HG02938 (cell line): Measurements from ENCODE around the gene SPAG17.

Experiments used
- ATAC-seq: cut with Tn5 transposase; IDR thresholded peaks from one replicate; pipeline ENCODE4 v1.9.1; 2021; ENCODE audit warnings: mild to moderate bottlenecking, moderate library complexity; ENCODE audit not compliant: unreplicated experiment

SPAG17 gene

DNA sequence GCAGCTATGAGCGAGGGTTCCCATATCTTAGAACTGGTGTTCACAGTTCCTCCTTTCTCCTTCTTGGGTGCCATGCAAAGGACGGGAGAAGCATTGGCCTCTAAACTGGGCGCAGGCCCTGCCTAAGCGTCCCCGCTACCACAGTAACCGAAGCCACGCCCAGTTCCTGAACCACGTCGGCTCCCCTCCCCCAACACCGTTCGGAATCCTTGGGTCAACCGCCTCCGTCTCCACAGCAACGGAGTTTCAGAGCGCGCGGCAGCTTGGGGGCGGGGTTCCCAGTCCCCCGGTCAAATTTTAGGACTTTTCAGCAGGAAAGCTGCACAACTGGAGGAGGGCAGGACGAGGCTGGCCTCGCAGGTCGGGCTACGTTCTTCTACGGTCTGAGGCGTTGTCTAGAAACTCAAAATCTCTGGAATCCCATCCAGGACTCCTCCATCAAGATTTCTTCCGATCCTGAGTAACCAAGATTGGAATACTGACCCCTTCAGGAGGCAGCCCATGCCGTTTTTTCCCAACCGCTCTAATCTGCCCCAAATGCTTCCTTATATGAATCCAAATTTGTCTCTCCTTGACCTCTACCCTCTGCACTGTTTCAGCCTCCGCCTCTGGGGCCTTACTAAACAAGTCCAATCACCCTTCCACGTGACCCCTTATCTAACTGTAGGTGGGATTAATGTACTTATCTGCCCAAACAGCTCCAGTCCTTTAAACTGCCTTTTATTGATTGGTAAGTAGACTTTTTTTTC lies at the start of gene SPAG17:
TSS of gene SPAG17 (minus strand) at position 145 of the 749 bp plus-strand sequence. CDS start at position 74, 71 bp downstream.
- ATAC-seq: no peak

DNA sequence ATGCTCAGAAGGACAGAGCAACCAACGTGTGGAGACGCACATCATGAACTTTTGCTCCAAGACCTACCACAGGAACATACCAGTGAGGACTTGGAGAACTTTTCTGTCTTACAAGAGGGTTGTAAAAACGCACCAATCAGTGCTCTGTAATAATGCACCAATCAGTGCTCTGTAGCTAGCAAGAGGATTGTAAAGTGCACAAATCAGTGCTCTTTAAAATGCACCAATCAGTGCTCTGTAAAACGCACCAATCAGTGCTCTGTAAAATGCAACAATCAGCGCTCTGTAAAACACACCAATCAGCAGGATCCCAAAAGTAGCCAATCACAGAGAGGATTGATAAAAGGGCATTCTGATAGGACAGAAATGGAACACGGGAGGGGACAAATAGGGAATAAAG lies 40.4 kb upstream of the SPAG17 start:
- no peak for ATAC-seq

DNA sequence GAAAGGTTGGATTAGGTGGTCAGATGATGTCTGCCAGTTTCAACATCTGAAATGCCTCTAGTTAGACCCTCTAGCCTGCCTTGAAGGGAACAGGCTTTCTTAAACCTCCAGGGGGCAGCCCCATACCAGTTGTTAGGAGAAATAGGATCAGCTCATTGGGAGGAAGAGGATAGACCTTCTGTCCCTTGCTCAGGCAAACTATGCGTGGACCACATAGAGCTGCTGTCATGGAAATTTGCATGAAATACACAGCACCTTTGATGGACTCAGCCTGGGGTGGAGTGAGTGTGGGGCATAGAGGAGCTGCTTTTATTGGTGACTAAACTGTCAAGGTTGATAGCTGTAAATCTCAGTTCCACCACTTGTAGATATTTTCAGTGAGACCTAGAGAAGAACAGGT lies 38.4 kb upstream of the SPAG17 start:
- no peak for ATAC-seq

GRCh38 chr1:118219438-118219837 lies 34.4 kb upstream of the SPAG17 start:
- ATAC-seq: no peak

GRCh38 chr1:118217141-118217838 lies 32.3 kb upstream of the SPAG17 start:
- ATAC-seq: no peak

- no peak for ATAC-seq
Observed at GRCh38 chr1:118214866-118215265, 29.8 kb upstream of the SPAG17 start.

GRCh38 chr1:118210723-118211110 lies 25.7 kb upstream of the SPAG17 start:
- no peak for ATAC-seq

GRCh38 chr1:118210051-118210722 lies 25.2 kb upstream of the SPAG17 start:
- ATAC-seq: no peak

- no peak for ATAC-seq
Observed at GRCh38 chr1:118209648-118210047, 24.6 kb upstream of the SPAG17 start.

DNA sequence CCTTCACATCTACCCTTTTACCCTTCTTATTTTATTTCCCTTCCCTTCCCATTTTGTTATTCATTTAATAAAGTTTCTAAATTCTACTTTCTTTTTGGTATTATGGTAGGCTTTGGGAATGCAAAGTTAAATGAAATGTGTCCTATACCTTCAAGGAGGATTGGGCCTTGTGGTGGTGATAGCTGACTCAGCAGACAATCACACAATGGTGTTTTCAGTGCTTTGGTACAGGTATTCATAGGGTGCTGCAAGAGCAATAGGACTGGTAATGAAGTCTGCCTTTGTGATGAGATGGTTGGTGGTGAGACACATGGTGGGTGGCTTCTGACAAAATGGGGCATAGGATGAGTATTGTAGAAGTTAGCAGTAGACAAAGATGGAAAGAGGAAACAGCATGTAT lies 21.9 kb upstream of the SPAG17 start:
- ATAC-seq: no peak

- ATAC-seq: no peak
Observed at GRCh38 chr1:118204648-118205047, 19.6 kb upstream of the SPAG17 start.

GRCh38 chr1:118204105-118204504 lies 19.1 kb upstream of the SPAG17 start:
- no peak for ATAC-seq

GRCh38 chr1:118202076-118202608 lies 17.1 kb upstream of the SPAG17 start:
- ATAC-seq: no peak

DNA sequence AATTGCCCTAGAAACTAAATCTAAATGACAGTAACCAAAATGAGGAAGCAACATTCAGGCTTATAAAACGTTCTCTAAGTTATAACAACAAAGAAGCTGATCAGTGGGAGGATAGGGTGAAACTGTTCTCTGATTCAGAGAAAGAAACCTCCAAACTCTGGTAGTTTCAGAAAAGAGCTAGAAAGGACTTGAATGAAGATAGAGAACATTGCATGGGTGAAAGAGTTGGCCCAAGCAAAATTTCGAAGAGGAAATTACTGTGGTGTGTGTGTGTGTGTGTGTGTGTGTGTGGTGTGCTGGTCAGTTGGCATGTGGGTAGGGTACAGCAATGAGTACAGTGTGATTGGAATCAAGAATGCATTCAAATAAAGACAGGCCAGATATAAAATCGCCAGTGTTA lies 16.5 kb upstream of the SPAG17 start:
- peak; percentile 77 for ATAC-seq

DNA sequence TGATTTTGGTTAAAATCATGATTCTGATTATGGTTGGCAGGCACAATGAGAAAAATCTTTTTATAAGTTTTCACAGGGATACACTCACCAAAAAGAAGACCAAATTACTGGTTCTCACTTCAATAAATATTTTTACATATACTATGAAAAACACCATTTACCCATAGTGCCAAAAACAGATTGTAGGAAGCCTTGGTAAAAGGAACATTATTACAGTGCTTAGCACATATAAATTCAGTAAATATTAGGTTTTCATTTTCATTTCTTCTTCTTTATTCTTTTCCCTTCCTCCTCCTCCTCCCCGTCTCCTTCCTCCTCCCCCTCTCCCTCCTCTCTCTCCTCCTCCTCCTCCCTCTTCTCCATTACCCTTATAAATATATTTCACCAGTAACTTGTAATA lies 15.8 kb upstream of the SPAG17 start:
- ATAC-seq: no peak

DNA sequence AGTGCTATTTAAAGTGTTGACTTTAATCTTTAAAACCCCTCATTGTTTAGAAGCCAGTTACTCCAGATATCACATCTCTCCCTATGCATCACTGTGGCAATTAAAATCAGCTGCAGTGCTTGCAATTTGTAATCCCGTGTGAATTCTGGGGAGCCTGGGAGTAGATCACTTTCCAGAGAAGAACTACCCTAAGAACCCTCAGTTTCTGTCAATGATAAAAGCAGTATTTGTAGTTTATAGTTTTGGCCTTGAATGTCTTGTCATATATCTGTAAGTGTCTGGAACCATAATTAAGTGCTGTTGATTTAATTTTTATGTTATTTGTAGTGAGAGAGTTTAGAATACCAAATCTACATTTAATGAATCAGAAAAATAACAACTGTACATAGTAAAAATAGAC lies 5.5 kb upstream of the SPAG17 start:
- ATAC-seq: no peak

GRCh38 chr1:118189564-118189963 lies 4.5 kb upstream of the SPAG17 start:
- no peak for ATAC-seq

- ATAC-seq: no peak
Observed at GRCh38 chr1:118188411-118188810, 3.4 kb upstream of the SPAG17 start.

DNA sequence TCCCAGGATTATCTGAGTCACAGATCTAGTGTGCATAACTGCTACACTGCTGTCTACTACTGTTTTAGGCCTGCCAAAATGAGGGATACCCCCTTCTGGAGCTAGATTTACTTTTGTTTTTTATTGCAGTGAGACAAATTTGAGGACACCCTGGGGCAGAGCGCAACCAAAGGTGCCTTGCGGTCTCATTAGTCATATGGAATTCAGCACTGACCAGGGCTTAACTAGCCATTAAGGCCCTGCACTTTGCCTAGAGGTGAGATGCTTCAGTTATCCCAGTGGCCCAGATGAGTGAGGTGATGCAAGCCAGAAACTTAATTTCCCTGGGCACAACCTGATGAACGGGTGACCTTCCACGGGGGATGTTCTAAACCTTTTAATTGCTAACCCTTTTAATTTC lies 998 bp upstream of the SPAG17 start:
- no peak for ATAC-seq

DNA sequence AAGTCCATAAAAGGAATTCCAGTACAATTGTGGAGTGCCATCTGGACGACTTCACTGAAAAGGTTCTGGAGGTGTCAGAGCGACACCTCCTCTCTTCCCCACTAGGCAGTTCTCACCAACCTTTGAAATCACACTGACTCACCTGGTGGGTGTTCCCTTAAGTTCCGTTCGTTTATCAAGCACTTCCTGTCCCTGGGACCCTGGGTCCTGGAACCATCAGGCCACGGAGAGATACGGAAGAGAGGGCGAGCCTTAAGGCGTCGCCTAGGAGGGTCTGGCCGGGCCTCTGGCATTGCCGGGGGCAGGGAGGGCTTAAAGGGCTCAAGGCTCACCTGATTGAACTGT lies 317 bp downstream of the SPAG17 start:
- ATAC-seq: no peak

DNA sequence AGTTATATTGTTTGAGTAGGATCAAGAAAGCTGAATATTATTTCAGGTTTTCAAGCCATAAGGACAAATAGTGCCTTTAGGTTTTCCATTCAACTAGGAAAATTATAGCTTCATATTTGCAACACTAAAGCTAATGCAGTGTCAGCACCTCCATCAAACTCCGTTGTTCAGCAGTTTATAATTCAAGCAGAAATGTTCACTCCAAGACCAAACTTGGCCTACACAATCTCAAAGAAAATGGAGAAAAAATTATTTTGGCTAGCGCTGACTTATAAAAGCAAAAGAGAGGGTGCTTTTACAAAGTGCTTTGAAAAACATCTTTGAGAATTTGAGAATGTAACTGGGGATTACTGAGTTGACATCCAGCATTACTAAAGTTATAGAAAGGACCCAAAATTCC lies 1.4 kb downstream of the SPAG17 start:
- no peak for ATAC-seq

DNA sequence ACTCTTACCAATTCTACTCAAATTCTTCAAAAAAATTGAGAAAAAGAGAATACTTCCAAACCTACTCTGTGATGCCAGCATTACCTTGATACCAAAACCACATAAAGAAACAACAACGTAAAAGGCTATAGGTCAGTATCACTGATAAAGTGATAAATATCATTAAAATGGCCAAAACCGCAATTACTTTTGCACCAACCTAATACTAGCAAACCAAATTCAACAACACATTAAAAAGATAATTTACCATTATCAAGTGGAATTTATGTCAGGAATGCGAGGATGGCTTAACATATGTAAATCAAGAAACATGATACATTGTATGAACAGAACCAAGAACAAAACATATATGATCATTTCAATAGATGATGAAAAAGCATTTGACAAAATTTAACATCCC lies 7.0 kb downstream of the SPAG17 start:
- no peak for ATAC-seq
